GM18526 (cell line): Measurements from ENCODE around the gene LINC01488.

Experiments
- POLR2A ChIP-seq: IDR thresholded peaks from 3 replicates; pipeline ENCODE4 v1.6.1; 2011; ENCODE audit not compliant: insufficient read length; ENCODE audit errors: extremely low read depth

The LINC01488 gene

DNA sequence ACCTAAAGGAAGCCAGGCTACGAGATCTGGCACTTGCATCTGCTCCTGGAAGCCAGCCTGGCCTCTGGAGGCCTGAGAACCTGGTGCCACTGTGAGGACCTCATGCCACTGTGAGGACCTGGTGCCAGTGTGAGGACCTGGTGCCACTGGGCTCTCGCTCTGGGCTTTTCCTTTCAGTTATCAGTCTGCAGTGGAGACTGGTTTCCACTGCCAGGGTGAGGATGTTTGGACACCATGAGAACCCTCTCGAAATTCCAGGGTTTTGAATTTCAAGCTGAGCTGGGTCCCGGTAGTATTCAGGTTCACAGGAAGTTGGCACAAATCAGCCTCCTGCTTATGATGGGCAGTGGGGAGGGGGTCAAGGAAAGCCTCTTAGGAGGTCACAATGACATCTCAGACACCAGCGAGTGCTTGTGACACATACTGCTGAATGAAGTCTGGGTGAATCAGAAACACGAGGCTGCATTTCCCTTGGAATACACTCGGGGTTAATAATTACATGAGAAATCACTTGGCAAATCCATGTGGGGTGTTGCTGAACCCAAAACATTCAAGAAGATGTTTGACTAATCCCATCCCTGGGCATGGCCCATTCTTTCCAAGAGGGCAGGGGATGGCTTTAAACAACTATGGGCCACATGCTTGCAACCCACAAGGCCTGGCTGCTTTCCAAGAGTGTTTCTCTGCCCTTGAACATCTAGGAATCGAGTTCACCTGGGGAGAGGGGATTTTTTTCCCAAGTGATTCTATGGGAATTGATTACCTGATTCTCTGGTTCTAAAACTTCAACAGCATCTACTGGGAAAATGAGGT is 60.2 kb downstream of the LINC01488 start:
- TF ChIP-seq POLR2A, result no peak

DNA sequence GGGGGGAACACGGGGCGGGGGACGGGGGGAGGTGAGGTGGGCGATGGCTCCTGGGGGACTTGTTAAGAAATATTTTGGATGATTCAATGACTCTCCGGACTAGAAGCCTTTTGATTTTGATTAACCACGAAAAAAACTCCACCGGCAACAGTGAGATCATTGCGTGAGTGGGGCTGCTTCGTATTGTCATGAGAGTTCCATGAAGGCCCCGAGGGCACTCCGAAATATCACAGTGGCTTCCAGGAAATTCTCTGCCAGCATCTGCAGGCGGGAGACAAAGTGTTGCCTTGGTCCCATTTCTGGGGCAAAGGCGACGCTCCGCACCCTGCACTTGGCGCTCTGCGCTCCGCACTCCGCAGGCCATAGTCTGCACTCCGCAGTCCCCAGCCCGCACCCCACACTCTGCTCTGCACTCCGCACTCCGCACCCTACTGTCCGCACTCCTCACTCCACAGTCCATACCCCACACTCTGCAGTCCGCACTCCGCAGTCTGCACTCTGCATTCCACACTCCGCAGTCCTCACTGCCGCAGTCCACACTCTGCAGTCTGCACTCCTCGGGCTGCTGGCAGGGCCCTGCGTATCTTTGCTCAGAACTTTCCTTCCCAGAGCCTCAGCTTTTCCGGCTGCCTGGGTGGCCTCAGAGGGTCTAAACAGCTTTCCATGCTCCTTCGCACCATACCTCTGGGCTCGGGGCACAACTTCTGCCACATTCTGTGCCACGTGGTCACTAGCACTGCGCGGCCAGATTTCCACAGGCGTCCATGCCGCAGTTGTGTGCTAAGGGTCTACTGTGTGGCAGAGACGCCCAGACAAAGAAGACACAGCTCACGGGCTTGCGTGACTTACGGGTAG is 61.1 kb downstream of the LINC01488 start:
- no peak for TF ChIP-seq POLR2A
